Fibroblast of skin of right biceps (primary cell): ENCODE data around the gene RTF2.

Source experiments
- DNase-seq: peaks from one replicate; pipeline ENCODE4 v3.0.0-alpha.2; 2013

Gene RTF2

GRCh38 chr20:56439771-56440291 lies 28.6 kb upstream of the RTF2 start:
- DNase-seq: peak; percentile 100

GRCh38 chr20:56440346-56441007 lies 27.9 kb upstream of the RTF2 start:
- DNase-seq: peak; percentile 45

DNA sequence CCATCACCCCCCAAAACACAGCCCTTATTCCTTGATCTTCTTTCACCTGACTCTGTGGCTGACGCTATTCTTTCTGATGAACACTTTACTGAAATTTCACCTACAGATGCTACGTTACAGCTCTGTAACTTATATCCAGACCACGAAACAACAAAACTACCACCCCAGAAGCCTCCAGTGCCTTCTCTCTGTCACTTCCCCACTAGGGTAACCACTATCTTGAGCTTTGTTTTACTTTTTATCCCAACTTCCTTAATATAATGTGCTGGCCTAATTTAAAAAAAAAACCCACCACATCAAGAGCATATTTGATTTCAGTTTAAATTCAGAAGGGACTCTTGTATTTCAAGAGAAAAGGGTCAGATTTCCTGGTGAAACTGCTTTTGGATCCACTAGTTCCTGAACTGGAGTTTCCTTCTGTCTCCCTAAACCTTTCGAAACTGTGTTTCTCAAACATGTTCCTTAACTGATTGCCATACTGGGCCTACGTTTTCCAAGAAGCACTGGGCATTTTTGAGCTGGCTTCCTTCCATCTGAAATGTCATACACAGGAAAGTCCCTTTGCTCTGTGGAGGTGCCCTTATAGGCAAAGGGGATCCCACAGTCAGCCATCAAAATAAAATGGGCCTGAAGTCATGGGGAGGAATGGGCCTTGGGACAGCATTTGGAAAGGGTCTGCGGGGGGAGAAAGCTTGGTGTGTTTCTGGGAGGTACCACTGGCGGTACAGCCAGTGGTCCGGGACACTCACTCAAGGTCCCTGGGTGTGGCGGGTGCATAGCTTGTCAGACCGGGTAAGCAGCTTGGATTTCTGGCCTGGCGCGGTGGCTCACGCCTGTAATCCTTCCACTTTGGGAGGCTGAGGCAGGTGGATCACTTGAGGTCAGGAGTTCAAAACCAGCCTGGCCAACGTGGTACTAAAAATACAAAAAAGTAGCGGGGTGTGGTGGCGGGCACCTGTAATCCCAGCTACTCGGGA lies 25.8 kb upstream of the RTF2 start:
- no peak for DNase-seq

DNA sequence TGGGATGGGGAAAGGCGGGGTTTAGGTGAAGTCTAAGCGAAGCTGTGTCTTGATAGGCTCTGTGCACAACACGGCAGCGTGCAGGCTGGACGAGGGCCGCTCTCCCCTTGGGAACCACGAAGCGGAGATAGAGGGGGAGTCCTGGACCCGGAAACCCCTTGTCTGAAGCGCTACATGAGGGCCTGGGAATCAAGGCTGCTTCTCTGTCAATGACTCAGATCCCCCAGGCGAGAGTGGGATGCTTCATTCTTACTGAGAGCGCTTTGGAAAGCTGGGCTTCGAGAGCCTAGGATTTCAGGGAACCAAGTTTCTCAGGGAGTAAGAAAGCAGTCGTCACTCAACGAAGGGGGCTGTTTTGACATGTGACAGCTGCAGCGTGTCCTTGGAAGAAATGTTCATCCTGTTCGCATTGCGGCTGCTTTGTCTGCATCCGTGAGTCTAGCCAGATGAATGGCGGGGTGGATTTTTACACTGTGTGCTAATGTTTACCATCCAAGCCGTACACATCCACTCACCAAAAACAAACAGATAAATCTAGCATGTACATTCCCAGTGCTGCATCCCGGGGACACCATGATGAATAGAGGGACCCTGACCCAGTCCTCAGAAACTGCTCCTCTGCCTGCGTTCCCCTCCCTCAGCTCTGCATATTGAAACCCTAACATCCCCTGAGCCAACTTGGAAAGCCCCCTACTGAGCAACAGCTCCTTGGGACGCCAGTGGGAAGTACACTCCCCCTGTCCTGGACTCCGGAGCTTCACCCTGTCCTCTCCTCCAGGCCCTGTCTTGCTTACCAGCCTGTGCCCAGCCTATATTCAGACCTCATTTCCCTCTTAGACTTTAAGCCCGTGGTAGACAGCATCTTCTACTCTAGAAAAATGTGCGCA lies 24.5 kb upstream of the RTF2 start:
- DNase-seq: peak; percentile 26

GRCh38 chr20:56445130-56445529 lies 23.3 kb upstream of the RTF2 start:
- DNase-seq: no peak

GRCh38 chr20:56445540-56445939 lies 22.9 kb upstream of the RTF2 start:
- no peak for DNase-seq

DNA sequence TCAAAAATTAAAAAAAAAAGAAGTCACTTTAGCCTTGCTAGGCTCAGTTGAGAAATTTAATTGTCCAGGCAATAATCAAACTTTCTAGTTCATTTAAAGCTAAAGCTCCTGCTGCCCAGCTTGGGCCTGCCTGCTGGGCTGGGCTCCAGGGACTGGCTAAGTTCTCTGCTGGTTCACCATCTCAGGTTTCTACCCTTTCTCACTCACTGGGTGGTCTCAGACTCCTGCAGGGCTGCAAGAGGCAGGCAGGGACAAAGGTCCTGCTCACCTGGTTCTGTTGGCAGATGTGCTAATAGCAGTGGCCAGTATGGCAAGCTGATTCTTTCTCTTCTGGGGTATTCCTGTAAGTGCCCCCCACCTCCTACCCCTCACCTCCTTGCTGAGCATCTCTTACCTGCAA lies 21.2 kb upstream of the RTF2 start:
- DNase-seq: no peak

GRCh38 chr20:56449459-56449858 lies 19.0 kb upstream of the RTF2 start:
- no peak for DNase-seq

DNA sequence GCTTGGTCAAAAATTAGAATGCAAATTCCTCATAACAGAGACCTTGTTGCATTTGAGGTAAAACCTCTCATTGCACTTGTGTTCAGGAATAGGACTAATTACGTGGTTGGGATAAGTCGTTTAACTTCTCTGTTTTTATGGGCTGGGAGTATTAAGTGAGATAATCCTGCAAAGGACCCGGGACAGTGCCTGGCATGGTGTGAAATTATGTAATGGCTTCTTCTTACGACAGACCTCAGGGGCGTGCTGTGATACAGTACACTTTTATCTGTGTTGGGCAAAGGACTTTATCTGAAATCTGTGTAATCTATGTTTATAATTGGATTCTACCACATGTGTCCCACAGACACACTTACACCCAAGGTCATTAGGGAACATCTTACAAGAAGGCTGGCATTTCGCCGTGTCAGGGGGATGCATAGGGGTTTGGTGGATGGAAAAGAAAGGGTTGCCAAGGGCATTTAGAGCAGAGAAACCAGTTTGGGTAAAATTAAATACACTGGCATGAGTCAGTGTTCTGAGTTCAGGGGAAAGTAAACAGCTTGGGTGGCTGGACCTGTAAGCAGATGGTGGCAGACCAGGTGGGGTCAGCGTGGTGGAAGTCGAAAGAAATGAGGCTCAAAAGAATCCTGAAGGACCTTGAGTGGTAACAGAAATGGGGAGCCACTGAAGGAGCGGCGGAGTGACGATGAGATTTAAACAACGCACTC lies 17.2 kb upstream of the RTF2 start:
- DNase-seq: no peak

GRCh38 chr20:56453352-56453751 lies 15.1 kb upstream of the RTF2 start:
- no peak for DNase-seq

DNA sequence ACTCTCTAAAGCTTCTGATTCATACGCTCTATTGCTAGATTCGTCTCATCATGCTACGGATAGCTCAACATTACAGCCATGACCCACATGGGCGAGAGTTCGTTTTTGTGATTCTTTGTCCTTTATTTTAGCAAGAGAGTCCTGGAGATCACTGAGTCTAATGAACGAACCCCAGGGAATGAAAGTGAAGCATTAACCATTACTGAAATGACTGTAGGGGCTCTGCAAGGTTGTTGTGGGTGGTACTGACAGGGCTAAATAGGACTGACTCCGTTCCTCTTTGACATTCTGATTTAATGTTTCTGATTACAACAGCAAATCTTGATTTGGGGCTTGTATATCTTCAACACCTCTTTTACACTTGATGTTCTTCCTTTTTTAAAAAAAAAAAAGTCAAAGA lies 13.7 kb upstream of the RTF2 start:
- DNase-seq: no peak

DNA sequence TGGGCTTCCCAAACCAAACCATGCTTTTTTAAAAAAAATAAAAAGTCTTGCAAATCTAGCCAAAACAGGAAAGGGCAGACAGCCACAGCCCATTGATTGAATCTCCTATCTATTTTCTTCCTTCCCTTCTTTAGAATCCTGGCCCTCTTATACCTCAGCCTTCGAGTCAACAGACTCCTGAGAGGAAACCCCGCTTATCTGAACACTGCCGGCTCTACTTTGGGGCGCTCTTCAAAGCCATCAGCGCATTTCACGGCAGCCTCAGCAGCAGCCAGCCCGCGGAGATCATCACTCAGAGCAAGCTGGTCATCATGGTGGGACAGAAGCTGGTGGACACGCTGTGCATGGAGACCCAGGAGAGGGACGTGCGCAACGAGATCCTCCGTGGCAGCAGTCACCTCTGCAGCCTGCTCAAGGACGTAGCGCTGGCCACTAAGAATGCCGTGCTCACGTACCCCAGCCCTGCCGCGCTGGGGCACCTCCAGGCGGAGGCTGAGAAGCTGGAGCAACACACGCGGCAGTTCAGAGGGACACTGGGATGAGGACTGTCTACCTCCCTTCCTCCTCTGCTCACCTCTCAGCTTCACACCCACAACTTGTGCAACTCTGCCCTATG lies 10.1 kb upstream of the RTF2 start:
- no peak for DNase-seq

DNA sequence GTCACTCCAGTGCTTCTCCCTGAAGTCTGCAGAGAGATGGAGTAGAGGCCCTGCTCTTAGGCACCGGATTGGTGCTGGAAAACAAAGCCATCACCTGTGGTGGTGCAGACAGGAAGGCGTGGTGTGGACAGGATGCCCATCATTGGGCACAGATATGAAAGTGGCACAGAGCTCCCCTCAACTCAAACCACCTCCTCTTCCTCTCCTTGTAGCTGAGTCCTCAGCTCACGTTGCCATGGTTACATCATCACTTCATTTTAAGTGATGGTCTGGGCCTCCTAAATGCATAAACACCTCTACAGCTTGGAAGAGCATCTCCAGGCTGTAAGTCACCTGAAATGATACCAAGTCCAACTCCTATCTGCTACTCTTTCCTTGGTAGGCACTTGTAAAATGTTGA lies 8.0 kb upstream of the RTF2 start:
- DNase-seq: no peak

- DNase-seq: no peak
These were observed 6.9 kb upstream of the RTF2 start for GRCh38 chr20:56461576-56461975.

DNA sequence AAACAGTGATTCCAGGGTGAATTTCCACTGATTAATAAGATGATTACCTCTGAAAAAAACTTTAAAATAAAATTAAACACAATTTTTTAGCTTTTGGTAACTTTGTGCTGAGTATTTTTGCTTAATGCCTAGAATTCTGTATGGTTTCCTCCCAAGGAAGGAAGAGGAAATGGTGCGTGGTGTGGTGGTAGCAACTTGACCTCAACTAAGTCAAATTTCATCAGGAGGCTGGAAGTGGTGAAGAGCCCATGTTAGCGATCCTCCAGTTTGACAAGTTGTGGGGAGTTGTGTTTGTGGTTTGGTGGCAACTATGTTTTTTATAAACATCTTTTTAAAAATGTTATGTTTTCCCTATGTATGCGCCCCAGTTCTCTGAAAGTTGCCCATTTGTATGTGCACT lies 5.0 kb upstream of the RTF2 start:
- DNase-seq: no peak

DNA sequence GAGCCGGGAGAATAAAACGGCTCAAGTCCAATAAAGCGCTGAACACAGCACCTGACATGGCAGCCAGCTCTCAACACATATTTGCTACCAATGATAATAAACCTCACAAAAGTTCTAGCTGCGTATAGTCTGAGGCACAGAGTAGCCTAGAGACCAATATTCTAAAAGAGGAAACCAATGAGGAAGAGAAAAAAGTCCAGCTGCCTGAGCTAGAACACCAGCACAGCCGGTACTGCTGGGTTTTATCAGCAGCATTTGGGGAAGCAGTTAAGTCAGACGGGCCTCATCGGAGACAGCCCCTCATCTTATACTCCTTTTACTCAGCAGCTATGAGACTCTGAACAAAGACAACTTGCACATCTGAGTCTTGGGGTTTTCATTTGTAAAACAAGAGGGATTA lies 2.4 kb upstream of the RTF2 start:
- no peak for DNase-seq

- DNase-seq: no peak
These were observed 485 bp upstream of the RTF2 start for GRCh38 chr20:56467968-56468315.

- no peak for DNase-seq
These were observed 636 bp downstream of the RTF2 start for GRCh38 chr20:56469077-56469449.

DNA sequence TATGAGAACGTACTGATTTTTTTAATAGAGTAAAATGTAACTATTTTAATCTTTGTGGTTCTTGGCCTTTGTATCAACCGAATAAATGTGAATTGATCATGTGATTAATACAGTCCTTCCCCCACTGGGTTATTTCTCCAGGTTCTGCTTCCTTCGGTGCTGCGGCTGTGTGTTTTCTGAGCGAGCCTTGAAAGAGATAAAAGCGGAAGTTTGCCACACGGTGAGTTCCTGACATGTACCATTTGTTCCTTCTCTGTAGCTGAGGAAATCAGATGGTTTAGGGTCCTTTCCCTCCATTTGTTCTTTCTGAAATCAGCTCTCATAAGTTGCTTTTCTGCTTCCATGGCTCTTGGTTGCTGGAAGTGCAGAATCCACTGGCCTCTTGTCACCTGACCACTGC lies 15.5 kb downstream of the RTF2 start:
- no peak for DNase-seq

DNA sequence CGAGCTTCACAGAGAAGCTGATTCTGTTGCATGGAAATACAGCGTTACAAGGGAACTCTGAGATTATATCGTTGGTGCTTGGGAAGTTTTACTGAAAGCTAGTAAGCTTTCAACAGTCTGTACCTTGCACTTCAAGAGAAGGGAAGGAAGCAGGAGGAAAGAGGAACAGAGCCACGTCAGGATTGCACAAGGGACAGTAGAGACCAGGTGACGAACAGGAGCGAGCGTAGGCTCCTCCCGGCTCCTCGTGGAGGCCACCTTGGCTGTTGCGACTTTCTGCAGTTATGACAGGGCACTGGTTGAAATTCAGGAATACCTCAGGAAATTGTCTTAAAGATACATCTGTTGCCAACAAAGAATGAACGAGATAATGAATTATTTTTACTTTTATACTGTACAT lies 18.8 kb downstream of the RTF2 start:
- DNase-seq: no peak

- no peak for DNase-seq
These were observed 20.1 kb downstream of the RTF2 start for GRCh38 chr20:56488566-56488965.

DNA sequence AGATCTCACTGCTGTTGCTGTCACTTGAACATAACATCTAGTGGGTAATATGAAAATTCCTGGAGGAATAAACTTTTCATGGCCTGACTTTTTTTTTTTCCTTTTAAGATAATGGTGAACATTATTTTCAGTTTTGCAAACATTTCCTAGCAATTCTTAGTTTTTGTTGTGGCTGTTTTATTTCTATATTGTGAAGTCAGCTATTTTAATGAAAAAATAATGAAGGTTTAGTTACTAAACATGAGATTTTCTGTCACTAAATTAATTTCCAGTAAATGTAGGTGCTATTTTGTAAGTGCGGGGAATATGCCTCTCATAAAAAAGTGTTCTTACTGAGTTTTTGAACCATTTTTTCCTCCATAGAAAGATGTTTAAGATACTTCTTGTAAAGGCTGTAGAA lies 32.7 kb downstream of the RTF2 start:
- no peak for DNase-seq
